ENCODE measurements around the gene CFAP20DC.
"Not testable (repeated sequence)": the region's sequence is repeated elsewhere in the genome, so short reads cannot be mapped to it uniquely, and the experiment has no call there.

DNA sequence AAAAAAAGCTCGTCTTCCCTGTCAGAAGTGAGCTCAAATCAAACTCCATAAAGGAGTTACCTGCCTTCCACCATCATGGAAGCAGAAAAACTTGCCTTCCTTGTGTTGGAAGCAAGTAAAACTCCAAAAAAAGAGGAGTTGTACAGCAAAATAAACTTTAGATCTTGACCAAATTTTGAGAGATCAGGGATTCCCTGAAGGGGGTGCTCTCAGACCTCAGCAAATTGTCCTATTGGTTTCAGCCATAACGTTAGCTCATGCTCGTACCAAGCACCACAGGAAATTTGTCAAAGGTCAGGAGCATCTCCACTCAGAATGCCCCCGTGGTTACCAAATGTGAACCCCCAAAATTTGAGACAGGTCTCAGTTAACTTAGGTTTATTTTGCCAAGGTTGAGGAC lies 354.5 kb downstream of the CFAP20DC start:
- TF ChIP-seq POLR2AphosphoS5, POLR2A, TAF1, SPI1 (IDR thresholded peaks at IDR 0.05; ENCODE audit: low read depth, low read length): not testable (repeated sequence)
